Measurements from ENCODE around the gene NTN3.
"Not testable (repeated sequence)": the region's sequence is repeated elsewhere in the genome, so short reads cannot be mapped to it uniquely, and the experiment has no call there.

The NTN3 gene

DNA sequence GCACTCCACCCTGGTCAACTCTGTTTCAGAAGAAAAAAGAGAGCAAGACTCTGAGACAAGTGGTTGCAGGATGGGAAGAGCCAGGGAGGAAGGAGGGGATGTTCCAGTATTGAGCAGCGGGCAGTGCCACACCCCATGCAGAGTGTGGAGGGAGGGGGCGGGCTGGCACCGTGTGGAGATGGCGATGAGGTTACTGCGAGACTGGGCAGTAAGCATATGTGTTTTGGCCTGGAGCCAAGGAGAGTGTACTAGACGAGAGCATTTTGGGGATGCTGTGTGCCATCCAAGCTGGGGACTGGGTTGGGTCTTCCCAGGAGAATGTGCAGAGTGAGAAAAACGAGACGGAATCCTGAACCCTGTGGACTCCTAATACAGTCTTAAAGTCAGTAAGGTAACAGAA is 7.2 kb downstream of the NTN3 start:
- Histone ChIP-seq H3K36me3 (ENCODE audit: control insufficient read depth, low read length) (peaks cover 14% of the 10 kb centered on the region), H3K27me3 (ENCODE audit: control insufficient read depth, low read length) (no peaks in the 10 kb centered on the region), H3K4me2 (ENCODE audit: low read length) (no peak overlapping the region), H3K9me2 (replicated peaks; ENCODE audit: control insufficient read depth, low read length) (no peaks in the 10 kb centered on the region), H3K27ac (ENCODE audit: low read depth, low read length) (no peak overlapping the region), H3F3A (ENCODE audit: control insufficient read depth, insufficient read depth) (no peaks in the 10 kb centered on the region), H3K79me2 (ENCODE audit: control insufficient read depth, low read length) (peaks cover 83% of the 10 kb centered on the region), H4K20me1 (ENCODE audit: control insufficient read depth, insufficient read depth, low read depth, low read length) (peaks cover 21% of the 10 kb centered on the region; the same call in 1 of the 2 replicates), H3K4me1 (ENCODE audit: control insufficient read depth, low read length) (peaks cover 18% of the 10 kb centered on the region), H3K4me3 (ENCODE audit: low read length) (no peak overlapping the region), H3K9me3 (ENCODE audit: control insufficient read depth, insufficient read depth, low read length) (no peaks in the 10 kb centered on the region)
- TF ChIP-seq, protein P1, sequence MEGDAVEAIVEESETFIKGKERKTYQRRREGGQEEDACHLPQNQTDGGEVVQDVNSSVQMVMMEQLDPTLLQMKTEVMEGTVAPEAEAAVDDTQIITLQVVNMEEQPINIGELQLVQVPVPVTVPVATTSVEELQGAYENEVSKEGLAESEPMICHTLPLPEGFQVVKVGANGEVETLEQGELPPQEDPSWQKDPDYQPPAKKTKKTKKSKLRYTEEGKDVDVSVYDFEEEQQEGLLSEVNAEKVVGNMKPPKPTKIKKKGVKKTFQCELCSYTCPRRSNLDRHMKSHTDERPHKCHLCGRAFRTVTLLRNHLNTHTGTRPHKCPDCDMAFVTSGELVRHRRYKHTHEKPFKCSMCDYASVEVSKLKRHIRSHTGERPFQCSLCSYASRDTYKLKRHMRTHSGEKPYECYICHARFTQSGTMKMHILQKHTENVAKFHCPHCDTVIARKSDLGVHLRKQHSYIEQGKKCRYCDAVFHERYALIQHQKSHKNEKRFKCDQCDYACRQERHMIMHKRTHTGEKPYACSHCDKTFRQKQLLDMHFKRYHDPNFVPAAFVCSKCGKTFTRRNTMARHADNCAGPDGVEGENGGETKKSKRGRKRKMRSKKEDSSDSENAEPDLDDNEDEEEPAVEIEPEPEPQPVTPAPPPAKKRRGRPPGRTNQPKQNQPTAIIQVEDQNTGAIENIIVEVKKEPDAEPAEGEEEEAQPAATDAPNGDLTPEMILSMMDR (IDR thresholded peaks at IDR 0.05; ENCODE audit: low read depth, low read length, poor library complexity, severe bottlenecking) = no peak
- TF ChIP-seq EZH2phosphoT487 (IDR thresholded peaks at IDR 0.05; ENCODE audit: borderline replicate concordance, low read length) = no peak

DNA sequence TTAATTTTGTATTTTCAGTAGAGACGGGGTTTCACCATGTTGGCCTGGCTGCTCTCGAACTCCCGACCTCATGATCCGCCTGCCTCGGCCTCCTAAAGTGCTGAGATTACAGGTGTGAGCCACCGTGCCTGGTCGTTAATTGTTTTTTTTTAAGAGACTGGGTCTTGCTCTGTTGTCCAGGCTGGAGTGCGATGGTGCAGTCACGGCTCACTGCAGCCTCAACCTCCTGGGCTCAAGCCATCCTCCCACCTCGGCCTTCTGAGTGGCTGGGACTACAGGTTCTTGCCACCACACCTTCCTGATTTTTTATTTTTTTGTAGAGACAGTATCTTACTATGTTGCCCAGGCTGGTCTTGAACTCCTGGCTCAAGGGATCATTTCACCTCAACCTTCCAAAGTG is 8.9 kb downstream of the NTN3 start:
- peaks cover 21% of the 10 kb centered on the region; the same call in 1 of the 2 replicates for H4K20me1 ChIP-seq (ENCODE audit: control insufficient read depth, insufficient read depth, low read depth, low read length)
- not testable (repeated sequence) for H3K9me3 ChIP-seq (ENCODE audit: control insufficient read depth, insufficient read depth, low read length); H3K9me2 ChIP-seq (replicated peaks; ENCODE audit: control insufficient read depth, low read length); H3F3A ChIP-seq (ENCODE audit: control insufficient read depth, insufficient read depth); H3K27me3 ChIP-seq (ENCODE audit: control insufficient read depth, low read length); H3K4me2 ChIP-seq (ENCODE audit: low read length); H3K36me3 ChIP-seq (ENCODE audit: control insufficient read depth, low read length); H3K4me3 ChIP-seq (ENCODE audit: low read length); H3K27ac ChIP-seq (ENCODE audit: low read depth, low read length)
- H3K79me2 ChIP-seq (ENCODE audit: control insufficient read depth, low read length) = peaks cover 74% of the 10 kb centered on the region
- H3K4me1 ChIP-seq (ENCODE audit: control insufficient read depth, low read length) = peaks cover 15% of the 10 kb centered on the region

DNA sequence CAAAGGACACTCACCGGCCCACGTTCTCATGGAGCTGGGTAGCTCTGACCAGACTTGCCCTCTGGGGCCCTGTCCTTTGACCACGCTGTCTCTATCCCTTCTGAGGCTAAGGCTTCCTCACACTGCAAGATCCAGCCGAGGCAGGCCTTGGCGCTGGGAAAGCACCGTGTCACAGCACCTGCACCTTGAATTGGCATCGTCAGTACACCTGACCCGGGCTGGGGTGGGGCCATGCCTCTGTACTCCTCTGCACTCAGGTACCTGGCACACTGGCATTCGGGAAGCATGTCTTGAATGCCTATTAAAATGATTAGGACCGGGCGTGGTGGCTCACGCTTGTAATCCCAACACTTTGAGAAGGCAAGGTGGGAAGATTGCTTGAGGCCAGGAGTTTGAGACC is 9.9 kb downstream of the NTN3 start:
- Histone ChIP-seq H3K4me1 (ENCODE audit: control insufficient read depth, low read length) (peaks cover 11% of the 10 kb centered on the region), H3K27ac (ENCODE audit: low read depth, low read length) (no peak overlapping the region)

DNA sequence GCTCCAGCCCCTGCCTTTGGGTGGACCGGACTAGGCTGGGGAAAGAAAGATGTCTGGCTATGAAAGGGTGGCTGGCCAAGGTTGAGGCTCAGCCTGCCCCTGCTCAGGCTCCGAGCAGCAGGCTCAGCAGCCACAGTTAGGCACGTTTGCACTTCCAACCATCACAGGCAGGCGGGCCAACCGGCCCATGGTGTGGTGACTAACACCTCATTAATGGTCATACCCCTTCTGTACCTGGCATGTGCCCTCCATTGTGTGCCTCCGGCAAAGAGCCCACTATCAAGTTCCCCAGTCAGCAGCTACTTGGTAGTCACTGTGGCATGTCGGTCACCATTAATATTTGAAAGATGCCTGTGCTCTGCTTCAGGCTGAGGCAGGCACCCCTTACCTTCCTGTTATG is 10.6 kb downstream of the NTN3 start:
- no peaks in the 10 kb centered on the region for H3K27me3 ChIP-seq (ENCODE audit: control insufficient read depth, low read length)
- H3K4me3 ChIP-seq (ENCODE audit: low read length) = no peak overlapping the region
- peaks cover 16% of the 10 kb centered on the region; the same call in 1 of the 2 replicates for H4K20me1 ChIP-seq (ENCODE audit: control insufficient read depth, insufficient read depth, low read depth, low read length)
- H3K4me2 ChIP-seq (ENCODE audit: low read length) = no peak overlapping the region
- peaks cover 13% of the 10 kb centered on the region; the same call in 1 of the 2 replicates for H3K36me3 ChIP-seq (ENCODE audit: control insufficient read depth, low read length)
- H3F3A ChIP-seq (ENCODE audit: control insufficient read depth, insufficient read depth) = no peaks in the 10 kb centered on the region
- no peak overlapping the region for H3K27ac ChIP-seq (ENCODE audit: low read depth, low read length)
- no peak for TF ChIP-seq EZH2phosphoT487 (IDR thresholded peaks at IDR 0.05; ENCODE audit: borderline replicate concordance, low read length)
- TF ChIP-seq, protein P1 (IDR thresholded peaks at IDR 0.05; ENCODE audit: low read depth, low read length, poor library complexity, severe bottlenecking) = no peak
- no peaks in the 10 kb centered on the region for H3K9me3 ChIP-seq (ENCODE audit: control insufficient read depth, insufficient read depth, low read length)
- H3K9me2 ChIP-seq (replicated peaks; ENCODE audit: control insufficient read depth, low read length) = no peaks in the 10 kb centered on the region
- H3K4me1 ChIP-seq (ENCODE audit: control insufficient read depth, low read length) = peaks cover 9% of the 10 kb centered on the region; the same call in 1 of the 2 replicates
- peaks cover 73% of the 10 kb centered on the region for H3K79me2 ChIP-seq (ENCODE audit: control insufficient read depth, low read length)

More for the DNA sequence above, 9.9 kb downstream of the NTN3 start:
- no peaks in the 10 kb centered on the region for H3F3A ChIP-seq (ENCODE audit: control insufficient read depth, insufficient read depth)
- no peak overlapping the region for H3K4me2 ChIP-seq (ENCODE audit: low read length)
- no peaks in the 10 kb centered on the region for H3K9me2 ChIP-seq (replicated peaks; ENCODE audit: control insufficient read depth, low read length)
- H3K79me2 ChIP-seq (ENCODE audit: control insufficient read depth, low read length) = peaks cover 73% of the 10 kb centered on the region
- no peaks in the 10 kb centered on the region for H3K27me3 ChIP-seq (ENCODE audit: control insufficient read depth, low read length)
- no peaks in the 10 kb centered on the region for H3K9me3 ChIP-seq (ENCODE audit: control insufficient read depth, insufficient read depth, low read length)
- H3K4me3 ChIP-seq (ENCODE audit: low read length) = no peak overlapping the region
- peaks cover 13% of the 10 kb centered on the region; the same call in 1 of the 2 replicates for H3K36me3 ChIP-seq (ENCODE audit: control insufficient read depth, low read length)
- TF ChIP-seq, protein P1 (IDR thresholded peaks at IDR 0.05; ENCODE audit: low read depth, low read length, poor library complexity, severe bottlenecking) = no peak
- no peak for TF ChIP-seq EZH2phosphoT487 (IDR thresholded peaks at IDR 0.05; ENCODE audit: borderline replicate concordance, low read length)
- H4K20me1 ChIP-seq (ENCODE audit: control insufficient read depth, insufficient read depth, low read depth, low read length) = peaks cover 21% of the 10 kb centered on the region; the same call in 1 of the 2 replicates
